Epidermal melanocyte (primary cell): Measurements from ENCODE around the gene CLEC4A.
"Not testable (repeated sequence)": the region's sequence is repeated elsewhere in the genome, so short reads cannot be mapped to it uniquely, and the experiment has no call there.

Source experiments
- DNase-seq: peaks from one replicate; pipeline ENCODE4 v3.0.0; 2011; ENCODE audit warnings: low spot score; ENCODE audit not compliant: insufficient read length

The CLEC4A gene

DNA sequence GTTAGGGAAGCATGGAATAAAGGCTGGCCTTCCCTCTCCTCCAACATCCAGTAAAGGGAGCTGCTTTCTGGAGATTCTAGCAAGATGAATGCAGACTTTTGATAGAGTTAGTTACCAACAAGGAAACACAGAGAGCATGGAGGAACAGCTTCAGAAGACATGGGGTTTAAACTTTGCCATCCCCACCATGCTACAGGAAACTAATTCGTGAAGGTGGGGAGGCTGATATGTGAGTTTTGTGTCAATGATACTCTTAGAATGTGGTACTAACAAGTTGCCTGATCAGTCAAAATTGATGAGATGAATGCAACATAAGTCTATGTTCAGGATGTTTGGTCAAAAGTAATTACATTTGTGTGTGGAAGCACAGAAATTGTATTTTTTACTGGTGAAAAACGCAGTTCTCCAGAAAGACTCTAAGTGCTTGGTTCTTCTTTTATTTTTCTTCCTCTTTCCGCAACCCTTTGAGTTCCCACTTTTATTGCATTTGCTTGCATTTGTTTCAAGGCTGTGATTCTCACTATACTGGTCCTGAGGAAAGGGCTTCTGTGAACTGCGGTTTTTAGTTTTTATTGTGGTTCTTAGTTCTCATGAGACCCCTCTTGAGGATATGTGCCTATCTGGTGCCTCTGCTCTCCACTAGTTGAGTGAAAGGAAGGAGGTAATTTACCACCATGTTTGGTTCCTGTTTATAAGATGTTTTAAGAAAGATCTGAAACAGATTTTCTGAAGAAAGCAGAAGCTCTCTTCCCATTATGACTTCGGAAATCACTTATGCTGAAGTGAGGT, at the start of gene CLEC4A:
CLEC4A (plus strand) TSS at position 494 of the 789 bp plus-strand sequence; CDS start at position 756, 262 bp downstream.
- DNase-seq, result no peak

DNA sequence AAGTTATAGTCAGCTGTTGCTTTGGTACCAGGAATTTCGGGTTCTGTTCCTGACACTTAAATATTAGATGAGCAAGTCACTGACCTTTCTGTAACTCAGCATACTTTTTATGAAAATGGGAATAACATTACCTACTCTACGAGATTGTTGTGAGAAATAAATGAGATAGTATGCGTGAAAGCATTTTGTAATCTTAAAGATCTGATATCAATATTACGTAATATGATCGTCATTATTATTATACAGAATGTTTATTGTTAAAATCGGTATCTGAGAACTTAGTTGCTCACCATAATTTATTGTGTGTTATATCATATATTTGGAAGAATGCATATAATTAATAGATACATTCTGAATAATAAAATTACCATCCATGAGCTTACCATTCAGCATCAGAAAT, 47.5 kb upstream of the CLEC4A start:
- no peak for DNase-seq

DNA sequence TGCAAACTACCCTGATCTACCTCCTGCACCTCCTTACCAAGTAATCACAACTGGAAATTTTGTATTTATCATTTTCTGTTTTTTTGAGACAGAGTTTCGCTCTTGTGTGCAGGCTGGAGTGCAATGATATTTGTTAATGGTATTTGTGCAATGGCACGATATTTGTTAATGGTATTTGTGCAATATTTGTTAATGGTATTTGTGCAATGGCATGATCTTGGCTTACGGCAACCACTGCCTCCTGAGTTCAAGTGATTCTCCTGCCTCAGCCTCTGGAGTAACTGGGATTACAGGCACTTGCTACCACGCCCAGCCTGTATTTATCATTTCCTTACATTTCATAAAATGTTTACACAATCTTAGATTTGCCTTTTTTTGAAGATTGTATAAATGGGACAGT, 47.1 kb upstream of the CLEC4A start:
- no peak for DNase-seq

GRCh38 chr12:8077207-8077606, 46.2 kb upstream of the CLEC4A start:
- no peak for DNase-seq

- DNase-seq, result no peak
Observed at GRCh38 chr12:8078398-8078797, 45.0 kb upstream of the CLEC4A start.

GRCh38 chr12:8078916-8079315, 44.5 kb upstream of the CLEC4A start:
- DNase-seq, result no peak

DNA sequence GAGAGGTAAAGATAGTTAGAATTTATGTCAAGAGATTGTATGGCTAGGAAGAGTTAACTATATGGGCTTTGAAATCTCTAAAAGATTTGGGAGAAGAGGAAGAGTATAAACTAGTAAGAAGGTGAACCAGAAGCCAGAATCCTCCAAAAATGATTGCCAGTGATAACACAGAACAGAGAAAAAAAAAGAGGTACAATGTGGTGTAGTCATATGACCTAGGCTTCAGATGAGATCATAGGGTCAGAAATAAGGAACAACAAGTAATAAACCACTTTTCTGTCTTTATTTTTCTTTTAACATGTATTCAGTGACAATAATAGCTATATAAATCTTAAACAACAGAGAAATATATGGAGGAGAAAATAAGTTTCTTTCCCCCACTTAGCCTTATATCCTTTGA, 43.3 kb upstream of the CLEC4A start:
- no peak for DNase-seq

- no peak for DNase-seq
Observed at GRCh38 chr12:8081251-8081920, 42.0 kb upstream of the CLEC4A start.

DNA sequence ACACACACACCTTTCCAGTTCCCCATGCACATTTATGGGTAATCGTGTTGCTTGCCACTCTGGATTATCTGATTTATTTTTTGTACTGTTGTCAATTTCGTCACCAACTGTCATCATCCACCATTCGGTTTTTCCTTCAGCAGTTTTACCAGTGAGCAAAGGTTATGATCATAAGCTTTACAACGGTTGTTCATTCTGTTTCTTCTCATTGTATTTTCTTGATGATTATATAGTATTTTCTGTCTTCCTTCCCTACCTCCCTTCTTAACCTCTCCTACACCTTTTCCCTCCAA, 40.7 kb upstream of the CLEC4A start:
- no peak for DNase-seq

DNA sequence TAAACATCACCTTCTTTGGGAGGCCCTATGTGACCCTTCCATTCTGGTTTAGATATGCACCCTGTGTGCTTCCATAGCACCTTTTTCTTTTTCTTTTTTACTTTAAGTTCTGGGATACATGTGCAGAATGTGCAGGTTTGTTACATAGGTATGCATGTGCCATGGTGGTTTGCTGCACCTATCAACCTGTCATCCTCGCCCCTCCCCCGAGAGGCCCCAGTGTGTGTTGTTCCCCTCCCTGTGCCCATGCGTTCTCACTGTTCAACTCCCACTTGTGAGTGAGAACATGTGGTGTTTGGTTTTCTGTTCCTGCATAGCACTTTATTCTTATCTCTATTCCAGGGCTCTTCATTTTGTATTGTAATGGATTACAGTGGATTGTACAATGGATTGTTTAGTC, 39.1 kb upstream of the CLEC4A start:
- not testable (repeated sequence) for DNase-seq

DNA sequence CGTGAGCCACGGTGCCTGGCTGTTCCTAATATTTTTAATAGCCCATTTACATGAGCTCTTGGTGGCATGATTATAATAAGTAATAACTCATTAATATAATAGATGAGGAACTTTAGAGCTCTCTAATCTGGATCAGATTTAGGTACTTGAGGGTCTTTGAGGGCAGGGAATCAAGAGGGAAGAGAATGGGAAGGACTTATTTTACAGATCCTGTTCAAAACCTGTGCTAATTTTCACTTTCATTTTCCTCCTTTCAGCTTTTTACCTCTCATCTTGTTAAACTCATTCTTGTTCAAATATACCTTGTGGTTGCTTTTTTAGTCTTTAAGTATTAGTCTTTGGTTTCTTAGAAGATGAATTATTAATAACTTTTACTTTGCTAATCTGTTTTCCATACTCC, 35.8 kb upstream of the CLEC4A start:
- no peak for DNase-seq

DNA sequence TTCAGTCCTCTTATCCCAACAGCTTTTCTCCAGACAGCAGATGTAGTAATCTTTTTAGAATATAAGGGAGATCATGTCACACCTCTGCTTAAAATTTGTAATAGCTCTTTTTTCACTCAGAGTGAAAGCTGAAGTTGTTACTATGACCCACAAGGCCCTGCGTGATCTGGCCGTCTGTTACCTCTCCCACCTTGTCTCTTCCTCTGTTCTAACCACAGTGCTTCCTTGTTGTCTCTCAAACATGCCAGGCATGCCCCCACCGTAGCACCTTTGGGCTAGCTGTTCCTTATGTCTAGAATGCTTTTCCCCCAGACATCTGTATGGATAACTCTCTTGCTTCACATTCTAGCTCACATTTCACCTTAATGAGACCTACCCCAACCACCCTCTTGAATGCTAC, 34.8 kb upstream of the CLEC4A start:
- DNase-seq, result no peak

- DNase-seq, result not testable (repeated sequence)
Observed at GRCh38 chr12:8089277-8089676, 34.1 kb upstream of the CLEC4A start.

- no peak for DNase-seq
Observed at GRCh38 chr12:8089716-8090115, 33.7 kb upstream of the CLEC4A start.

GRCh38 chr12:8093291-8093690, 30.1 kb upstream of the CLEC4A start:
- no peak for DNase-seq

- no peak for DNase-seq
Observed at GRCh38 chr12:8096281-8096915, 27.0 kb upstream of the CLEC4A start.

GRCh38 chr12:8099235-8099634, 24.2 kb upstream of the CLEC4A start:
- no peak for DNase-seq

DNA sequence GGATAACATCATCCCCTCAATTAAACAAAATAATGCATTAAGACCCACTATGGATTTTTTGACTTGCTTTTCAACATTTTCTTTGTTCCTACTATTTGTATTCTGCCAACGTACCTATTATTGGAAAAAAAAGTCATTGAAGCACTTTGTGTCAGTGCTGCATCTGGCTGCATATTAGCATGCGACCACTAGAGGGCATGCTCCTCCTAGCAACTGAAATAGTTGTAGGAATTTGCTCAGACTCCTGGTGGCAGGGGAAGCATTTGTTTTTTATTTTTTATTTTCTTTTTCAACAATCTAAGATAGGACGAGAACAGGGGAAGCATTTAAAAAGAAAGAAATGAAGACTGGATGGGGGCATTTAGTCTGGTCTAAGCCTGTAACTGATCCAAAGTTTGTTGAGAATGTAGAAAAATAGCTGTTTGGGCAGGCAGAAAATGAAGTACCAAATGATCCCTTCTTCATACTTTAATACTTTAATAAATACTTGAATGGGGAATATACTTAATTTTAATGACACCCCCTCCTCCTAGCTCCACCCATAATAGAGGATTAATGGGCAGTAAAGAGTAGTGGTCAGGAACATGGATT, 14.5 kb upstream of the CLEC4A start:
- DNase-seq, result peak; percentile 55

DNA sequence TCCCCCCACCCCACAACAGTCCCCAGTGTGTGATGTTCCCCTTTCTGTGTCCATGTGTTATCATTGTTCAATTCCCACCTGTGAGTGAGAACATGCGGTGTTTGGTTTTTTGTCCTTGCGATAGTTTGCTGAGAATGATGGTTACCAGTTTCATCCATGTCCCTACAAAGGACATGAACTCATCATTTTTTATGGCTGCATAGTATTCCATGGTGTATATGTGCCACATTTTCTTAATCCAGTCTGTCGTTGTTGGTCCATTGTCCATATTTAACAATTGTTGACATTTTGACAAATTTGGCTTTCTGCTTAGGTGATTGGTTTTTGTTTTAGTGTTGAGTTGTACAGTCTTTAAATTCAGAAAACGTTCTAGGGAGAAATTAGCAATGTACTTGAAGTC, 10.3 kb upstream of the CLEC4A start:
- DNase-seq, result not testable (repeated sequence)

- DNase-seq, result no peak
Observed at GRCh38 chr12:8120072-8120713, 3.2 kb upstream of the CLEC4A start.

- DNase-seq, result no peak
Observed at GRCh38 chr12:8127138-8127537, 3.7 kb downstream of the CLEC4A start.
